Ascending aorta (tissue), 2 donors: ENCODE measurements around the gene WNT3A. TPM values are rescaled to one million over a fixed set of nuclear protein-coding genes. Genes with fewer than 3 reads are reported as not detected.

Experiments used
- DNase-seq, 2 donors: peaks; one replicate each; pipeline ENCODE4 v3.0.0-alpha.2; 2019; ENCODE audit warnings: low spot score in 2 of 2
- H3K27ac ChIP-seq, 2 donors: fragments of 200-600 bp; sonication (generic); one replicate each; pipeline ENCODE4 v1.5.1; 2016 to 2017; ENCODE audit warnings: mild to moderate bottlenecking in 1 of 2
- H3K27me3 ChIP-seq: fragments of 200-600 bp; sonication (generic); one replicate; pipeline ENCODE4 v1.5.1; 2017
- H3K36me3 ChIP-seq, 2 donors: fragments of 200-600 bp; sonication (generic); one replicate each; pipeline ENCODE4 v1.5.1; 2016
- H3K4me1 ChIP-seq, 2 donors: fragments of 200-600 bp; sonication (generic); one replicate each; pipeline ENCODE4 v1.5.1; 2016 to 2017; ENCODE audit warnings: mild to moderate bottlenecking in 1 of 2
- H3K4me3 ChIP-seq, 2 donors: fragments of 200-600 bp; sonication (generic); one replicate each; pipeline ENCODE4 v1.5.1; 2016 to 2017; ENCODE audit warnings: mild to moderate bottlenecking in 1 of 2
- H3K9me3 ChIP-seq, 2 donors: fragments of 200-600 bp; sonication (generic); one replicate each; pipeline ENCODE4 v1.5.1; 2016
- intact Hi-C: fragments of 100-400 bp; cut with DNase I; formaldehyde crosslinking; loops from one replicate; pipeline ENCODE4 v1.15.1; 2023
- total RNA-seq: library from RNA; depleted of rRNA; stranded (reverse); fragments of >200 nt; gene quantifications from one replicate; pipeline ENCODE4 v1.1.0, GENCODE V29; 2016
- TF ChIP-seq, protein P1 (sequence below), 3 experiments: fragments of 200-600 bp in 2 of 3; fragments of 450-650 bp in 1 of 3; sonication (generic) in 2 of 3; IDR thresholded peaks; one replicate each; pipeline ENCODE4 v1.5.1; 2016 to 2019; ENCODE audit warnings: antibody characterized with exemption in 3 of 3, mild to moderate bottlenecking in 1 of 3, moderate library complexity in 1 of 3

Gene WNT3A
- total RNA-seq, 1 donor from 2014 or later: not detected

GRCh38 chr1:228092342-228093049 is 85.7 kb downstream of the WNT3A start:
- Histone ChIP-seq H3K4me3 (no peak overlapping the region), H3K36me3 (peaks cover 16 to 19% of the 10 kb centered on the region in 2 donors), H3K27me3 (no peaks in the 10 kb centered on the region), H3K9me3 (peaks cover 0 to 6% of the 10 kb centered on the region in 2 donors), H3K27ac (no peak overlapping the region), H3K4me1 (peaks cover 16 to 36% of the 10 kb centered on the region in 2 donors)
- DNase-seq: no peak
- intact Hi-C loops: no loop called here
- TF ChIP-seq, protein P1, sequence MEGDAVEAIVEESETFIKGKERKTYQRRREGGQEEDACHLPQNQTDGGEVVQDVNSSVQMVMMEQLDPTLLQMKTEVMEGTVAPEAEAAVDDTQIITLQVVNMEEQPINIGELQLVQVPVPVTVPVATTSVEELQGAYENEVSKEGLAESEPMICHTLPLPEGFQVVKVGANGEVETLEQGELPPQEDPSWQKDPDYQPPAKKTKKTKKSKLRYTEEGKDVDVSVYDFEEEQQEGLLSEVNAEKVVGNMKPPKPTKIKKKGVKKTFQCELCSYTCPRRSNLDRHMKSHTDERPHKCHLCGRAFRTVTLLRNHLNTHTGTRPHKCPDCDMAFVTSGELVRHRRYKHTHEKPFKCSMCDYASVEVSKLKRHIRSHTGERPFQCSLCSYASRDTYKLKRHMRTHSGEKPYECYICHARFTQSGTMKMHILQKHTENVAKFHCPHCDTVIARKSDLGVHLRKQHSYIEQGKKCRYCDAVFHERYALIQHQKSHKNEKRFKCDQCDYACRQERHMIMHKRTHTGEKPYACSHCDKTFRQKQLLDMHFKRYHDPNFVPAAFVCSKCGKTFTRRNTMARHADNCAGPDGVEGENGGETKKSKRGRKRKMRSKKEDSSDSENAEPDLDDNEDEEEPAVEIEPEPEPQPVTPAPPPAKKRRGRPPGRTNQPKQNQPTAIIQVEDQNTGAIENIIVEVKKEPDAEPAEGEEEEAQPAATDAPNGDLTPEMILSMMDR (IDR thresholded peaks at IDR 0.05): no peak

DNA sequence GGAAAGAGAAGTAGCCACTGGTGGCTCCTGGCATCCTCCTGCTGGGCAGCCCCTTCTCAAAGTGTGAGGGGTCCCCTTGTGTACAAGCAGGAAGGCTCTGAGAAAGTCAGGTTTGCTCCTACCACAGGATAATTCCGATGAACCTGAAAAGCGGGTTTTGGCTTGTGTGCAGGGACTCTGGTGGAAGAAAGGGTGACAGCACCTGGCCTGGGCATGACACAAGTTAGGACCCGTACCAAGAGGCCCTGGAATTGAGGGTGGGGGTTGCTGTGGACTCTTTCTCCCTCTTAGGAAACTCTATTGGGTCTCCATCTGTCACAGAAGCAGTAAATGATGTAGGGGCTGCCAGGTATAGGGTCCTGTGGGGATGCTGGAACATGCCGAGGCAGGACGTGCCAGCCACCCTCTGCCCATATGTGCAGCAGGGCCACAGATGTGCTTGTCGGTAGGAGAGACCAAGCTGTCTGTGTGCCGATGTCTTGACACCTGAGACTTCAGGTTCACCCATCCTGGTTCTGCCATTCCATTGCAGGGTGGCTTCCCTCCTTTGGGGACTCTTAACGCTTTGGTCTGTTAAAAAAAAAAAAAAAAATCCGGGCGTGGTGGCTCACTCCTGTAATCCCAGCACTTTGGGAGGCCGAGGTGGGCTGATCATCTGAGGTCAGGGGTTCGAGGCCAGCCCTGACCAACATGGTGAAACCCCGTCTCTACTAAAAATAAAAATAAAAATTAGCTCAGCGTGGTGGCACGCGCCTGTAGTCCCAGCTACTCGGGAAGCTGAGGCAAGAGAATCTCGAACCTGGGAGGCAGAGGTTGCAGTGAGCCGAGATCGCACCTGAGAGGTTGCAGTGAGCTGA is 86.5 kb downstream of the WNT3A start:
- DNase-seq: no peak
- H3K27me3 ChIP-seq: no peaks in the 10 kb centered on the region
- TF ChIP-seq, protein P1 (IDR thresholded peaks at IDR 0.05): no peak
- intact Hi-C loops: no loop called here
- peaks cover 24 to 27% of the 10 kb centered on the region in 2 donors for H3K36me3 ChIP-seq
- H3K9me3 ChIP-seq: peaks cover 0 to 6% of the 10 kb centered on the region in 2 donors
- H3K4me1 ChIP-seq: peaks cover 10 to 28% of the 10 kb centered on the region in 2 donors
- no peak overlapping the region for H3K4me3 ChIP-seq
- no peak overlapping the region for H3K27ac ChIP-seq

- H3K9me3 ChIP-seq: peaks cover 0 to 6% of the 10 kb centered on the region in 2 donors
- H3K4me3 ChIP-seq: no peak overlapping the region
- no peak for DNase-seq
- H3K36me3 ChIP-seq: peaks cover 32 to 34% of the 10 kb centered on the region in 2 donors
- H3K27me3 ChIP-seq: no peaks in the 10 kb centered on the region
- TF ChIP-seq, protein P1 (IDR thresholded peaks at IDR 0.05): no peak
- H3K27ac ChIP-seq: no peak overlapping the region
- intact Hi-C loops: no loop called here
- peaks cover 9 to 16% of the 10 kb centered on the region in 2 donors for H3K4me1 ChIP-seq
Measured at GRCh38 chr1:228094432-228095016, 87.7 kb downstream of the WNT3A start.

GRCh38 chr1:228095161-228095560 is 88.4 kb downstream of the WNT3A start:
- Histone ChIP-seq H3K27me3 (no peaks in the 10 kb centered on the region), H3K9me3 (peaks cover 0 to 6% of the 10 kb centered on the region in 2 donors), H3K4me3 (no peak overlapping the region), H3K27ac (no peak overlapping the region), H3K4me1 (peaks cover 3 to 9% of the 10 kb centered on the region in 2 donors), H3K36me3 (peaks cover 38 to 40% of the 10 kb centered on the region in 2 donors)
- DNase-seq: no peak
- intact Hi-C loops: no loop called here
- TF ChIP-seq, protein P1 (IDR thresholded peaks at IDR 0.05): no peak

DNA sequence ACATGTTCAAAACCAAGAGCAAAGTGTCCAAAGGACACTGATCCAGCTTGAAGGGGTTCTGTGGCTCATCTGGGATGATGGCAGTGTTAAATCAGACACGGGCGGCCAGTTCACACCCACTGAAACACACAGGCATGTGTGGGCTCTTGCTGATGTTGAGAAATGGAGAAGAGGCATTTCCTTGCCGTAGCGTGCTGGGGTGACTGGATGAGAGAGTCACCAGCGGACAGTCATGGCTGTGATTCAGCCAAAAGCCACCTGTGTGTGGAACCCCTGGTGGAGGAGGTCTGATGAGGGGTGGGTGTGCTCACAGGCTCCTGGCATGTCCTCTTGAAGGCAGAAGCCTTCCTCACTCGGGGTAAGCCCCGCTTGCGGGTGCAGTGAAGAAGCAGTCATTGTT is 89.1 kb downstream of the WNT3A start:
- no peak for DNase-seq
- no peak overlapping the region for H3K27ac ChIP-seq
- H3K4me3 ChIP-seq: no peak overlapping the region
- peaks cover 0 to 6% of the 10 kb centered on the region in 2 donors for H3K9me3 ChIP-seq
- TF ChIP-seq, protein P1 (IDR thresholded peaks at IDR 0.05): no peak
- H3K27me3 ChIP-seq: no peaks in the 10 kb centered on the region
- H3K36me3 ChIP-seq: peaks cover 39 to 48% of the 10 kb centered on the region in 2 donors
- intact Hi-C loops: no loop called here
- peaks cover 0 to 3% of the 10 kb centered on the region in 2 donors for H3K4me1 ChIP-seq
